HL-60 (cell line): ENCODE data around the gene TMEM151A.

Source experiments
- GABPA ChIP-seq: IDR thresholded peaks from 2 replicates; pipeline ENCODE4 v1.6.1; 2012; ENCODE audit warnings: low read depth
- TF ChIP-seq, protein P1 (sequence below): IDR thresholded peaks from one replicate; pipeline ENCODE4 v1.5.1; 2011; ENCODE audit warnings: low read length, control low read depth, inconsistent platforms; ENCODE audit not compliant: insufficient read depth
- TF ChIP-seq, protein P2 (sequence below): IDR thresholded peaks from 2 replicates; pipeline ENCODE4 v1.6.1; 2012; ENCODE audit warnings: low read depth; ENCODE audit not compliant: insufficient replicate concordance

DNA sequence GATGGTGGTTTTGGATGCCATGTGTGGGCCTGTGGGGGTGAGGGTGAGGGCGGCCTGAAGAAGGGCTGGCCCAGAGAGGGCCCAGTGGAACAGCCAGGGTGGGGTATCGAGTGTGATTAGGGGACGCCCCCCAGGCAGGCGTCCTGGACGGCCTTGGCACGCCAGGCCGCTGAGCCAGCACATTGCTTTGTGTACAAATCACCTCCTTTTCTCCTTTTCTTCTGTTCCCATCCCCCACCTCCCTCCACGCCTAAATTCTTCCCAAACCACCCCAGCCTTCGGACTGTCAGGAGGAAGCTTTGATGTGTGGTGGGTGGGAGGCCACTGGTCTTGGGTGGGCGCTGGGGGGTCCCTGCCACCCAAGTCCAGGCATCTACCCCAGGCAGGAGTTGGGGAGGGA is 33.0 kb downstream of the TMEM151A start:
- TF ChIP-seq, protein P1, sequence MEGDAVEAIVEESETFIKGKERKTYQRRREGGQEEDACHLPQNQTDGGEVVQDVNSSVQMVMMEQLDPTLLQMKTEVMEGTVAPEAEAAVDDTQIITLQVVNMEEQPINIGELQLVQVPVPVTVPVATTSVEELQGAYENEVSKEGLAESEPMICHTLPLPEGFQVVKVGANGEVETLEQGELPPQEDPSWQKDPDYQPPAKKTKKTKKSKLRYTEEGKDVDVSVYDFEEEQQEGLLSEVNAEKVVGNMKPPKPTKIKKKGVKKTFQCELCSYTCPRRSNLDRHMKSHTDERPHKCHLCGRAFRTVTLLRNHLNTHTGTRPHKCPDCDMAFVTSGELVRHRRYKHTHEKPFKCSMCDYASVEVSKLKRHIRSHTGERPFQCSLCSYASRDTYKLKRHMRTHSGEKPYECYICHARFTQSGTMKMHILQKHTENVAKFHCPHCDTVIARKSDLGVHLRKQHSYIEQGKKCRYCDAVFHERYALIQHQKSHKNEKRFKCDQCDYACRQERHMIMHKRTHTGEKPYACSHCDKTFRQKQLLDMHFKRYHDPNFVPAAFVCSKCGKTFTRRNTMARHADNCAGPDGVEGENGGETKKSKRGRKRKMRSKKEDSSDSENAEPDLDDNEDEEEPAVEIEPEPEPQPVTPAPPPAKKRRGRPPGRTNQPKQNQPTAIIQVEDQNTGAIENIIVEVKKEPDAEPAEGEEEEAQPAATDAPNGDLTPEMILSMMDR: no peak
- TF ChIP-seq, protein P2, sequence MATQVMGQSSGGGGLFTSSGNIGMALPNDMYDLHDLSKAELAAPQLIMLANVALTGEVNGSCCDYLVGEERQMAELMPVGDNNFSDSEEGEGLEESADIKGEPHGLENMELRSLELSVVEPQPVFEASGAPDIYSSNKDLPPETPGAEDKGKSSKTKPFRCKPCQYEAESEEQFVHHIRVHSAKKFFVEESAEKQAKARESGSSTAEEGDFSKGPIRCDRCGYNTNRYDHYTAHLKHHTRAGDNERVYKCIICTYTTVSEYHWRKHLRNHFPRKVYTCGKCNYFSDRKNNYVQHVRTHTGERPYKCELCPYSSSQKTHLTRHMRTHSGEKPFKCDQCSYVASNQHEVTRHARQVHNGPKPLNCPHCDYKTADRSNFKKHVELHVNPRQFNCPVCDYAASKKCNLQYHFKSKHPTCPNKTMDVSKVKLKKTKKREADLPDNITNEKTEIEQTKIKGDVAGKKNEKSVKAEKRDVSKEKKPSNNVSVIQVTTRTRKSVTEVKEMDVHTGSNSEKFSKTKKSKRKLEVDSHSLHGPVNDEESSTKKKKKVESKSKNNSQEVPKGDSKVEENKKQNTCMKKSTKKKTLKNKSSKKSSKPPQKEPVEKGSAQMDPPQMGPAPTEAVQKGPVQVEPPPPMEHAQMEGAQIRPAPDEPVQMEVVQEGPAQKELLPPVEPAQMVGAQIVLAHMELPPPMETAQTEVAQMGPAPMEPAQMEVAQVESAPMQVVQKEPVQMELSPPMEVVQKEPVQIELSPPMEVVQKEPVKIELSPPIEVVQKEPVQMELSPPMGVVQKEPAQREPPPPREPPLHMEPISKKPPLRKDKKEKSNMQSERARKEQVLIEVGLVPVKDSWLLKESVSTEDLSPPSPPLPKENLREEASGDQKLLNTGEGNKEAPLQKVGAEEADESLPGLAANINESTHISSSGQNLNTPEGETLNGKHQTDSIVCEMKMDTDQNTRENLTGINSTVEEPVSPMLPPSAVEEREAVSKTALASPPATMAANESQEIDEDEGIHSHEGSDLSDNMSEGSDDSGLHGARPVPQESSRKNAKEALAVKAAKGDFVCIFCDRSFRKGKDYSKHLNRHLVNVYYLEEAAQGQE: no peak
- TF ChIP-seq GABPA: no peak
